Effector memory CD4-positive, alpha-beta T cell (primary cell): ENCODE measurements around the gene LRCH3.
"Not testable (repeated sequence)": the region's sequence is repeated elsewhere in the genome, so short reads cannot be mapped to it uniquely, and the experiment has no call there.

Source experiments
- DNase-seq, 3 donors: peaks; one replicate each; pipeline ENCODE4 v3.0.0-alpha.2; 2020
- H3K27ac ChIP-seq: 2 replicates; pipeline ENCODE4 v1.7.0; 2013; ENCODE audit warnings: mild to moderate bottlenecking, low read length, moderate library complexity; ENCODE audit not compliant: insufficient read depth, poor library complexity, severe bottlenecking
- H3K27me3 ChIP-seq: replicated peaks from 2 replicates; pipeline ENCODE4 v1.7.0; 2013; ENCODE audit warnings: mild to moderate bottlenecking, low read length; ENCODE audit not compliant: insufficient read depth, control insufficient read depth, poor library complexity, severe bottlenecking
- H3K36me3 ChIP-seq: 2 replicates; pipeline ENCODE4 v1.7.0; 2013; ENCODE audit warnings: mild to moderate bottlenecking, low read length, moderate library complexity; ENCODE audit not compliant: control insufficient read depth, insufficient read depth
- H3K4me1 ChIP-seq: 2 replicates; pipeline ENCODE4 v1.7.0; 2013; ENCODE audit warnings: low read length, mild to moderate bottlenecking; ENCODE audit not compliant: control insufficient read depth, insufficient read depth, poor library complexity, severe bottlenecking
- H3K4me3 ChIP-seq: 2 replicates; pipeline ENCODE4 v1.7.0; 2013; ENCODE audit warnings: low read length, low read depth, mild to moderate bottlenecking; ENCODE audit not compliant: insufficient read depth, poor library complexity, severe bottlenecking
- H3K9me3 ChIP-seq: 2 replicates; pipeline ENCODE4 v1.7.0; 2013; ENCODE audit warnings: mild to moderate bottlenecking, low read length, moderate library complexity; ENCODE audit not compliant: control insufficient read depth

LRCH3 gene

DNA sequence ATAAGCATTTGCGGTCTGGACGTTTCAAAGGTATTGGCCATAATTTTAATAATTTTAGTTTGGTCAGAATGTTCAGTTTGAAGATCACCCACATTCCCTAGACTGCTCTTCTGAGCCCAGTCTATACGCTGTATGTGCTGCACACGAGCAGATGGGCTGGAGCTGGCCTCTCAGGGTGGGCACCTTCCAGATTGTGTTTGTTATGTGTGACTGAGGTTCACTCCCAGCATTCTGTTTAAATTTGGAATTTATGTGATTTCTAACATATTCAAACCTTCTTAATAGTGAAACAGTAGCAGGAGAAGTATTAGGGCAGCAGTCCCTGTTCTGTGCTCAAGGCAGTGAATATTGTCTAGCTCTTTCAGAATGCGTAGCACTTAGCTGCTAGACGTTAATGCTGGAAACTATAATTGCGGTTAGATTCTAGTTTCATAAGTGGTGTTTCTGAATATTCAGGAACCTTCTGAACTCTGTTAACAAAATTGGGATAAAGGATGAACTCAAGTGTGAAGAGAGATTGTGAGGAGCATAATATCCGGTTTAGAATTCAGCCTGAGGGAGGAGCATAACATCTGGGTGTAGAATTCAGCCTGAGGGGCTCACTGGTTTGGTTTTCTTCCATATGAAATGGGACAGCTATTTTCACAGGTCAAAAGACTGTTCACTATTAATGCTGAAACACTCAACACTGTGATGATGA, 90.4 kb downstream of the LRCH3 start:
- no peak overlapping the region for H3K27ac ChIP-seq

GRCh38 chr3:197881970-197882338, 90.9 kb downstream of the LRCH3 start:
- H3K27ac ChIP-seq, result no peak overlapping the region
- peaks cover 12% of the 10 kb centered on the region for H3K36me3 ChIP-seq
- H3K9me3 ChIP-seq, result no peaks in the 10 kb centered on the region
- H3K4me1 ChIP-seq, result no peaks in the 10 kb centered on the region
- no peaks in the 10 kb centered on the region for H3K27me3 ChIP-seq
- H3K4me3 ChIP-seq, result no peak overlapping the region
- no peak for DNase-seq

More for the DNA sequence above, 90.4 kb downstream of the LRCH3 start:
- H3K4me3 ChIP-seq, result no peak overlapping the region
- no peaks in the 10 kb centered on the region for H3K27me3 ChIP-seq
- no peak for DNase-seq
- peaks cover 12% of the 10 kb centered on the region for H3K36me3 ChIP-seq
- no peaks in the 10 kb centered on the region for H3K9me3 ChIP-seq
- no peaks in the 10 kb centered on the region for H3K4me1 ChIP-seq

GRCh38 chr3:197882586-197882985, 91.5 kb downstream of the LRCH3 start:
- Histone ChIP-seq H3K36me3 (peaks cover 12% of the 10 kb centered on the region), H3K9me3 (no peaks in the 10 kb centered on the region)

DNA sequence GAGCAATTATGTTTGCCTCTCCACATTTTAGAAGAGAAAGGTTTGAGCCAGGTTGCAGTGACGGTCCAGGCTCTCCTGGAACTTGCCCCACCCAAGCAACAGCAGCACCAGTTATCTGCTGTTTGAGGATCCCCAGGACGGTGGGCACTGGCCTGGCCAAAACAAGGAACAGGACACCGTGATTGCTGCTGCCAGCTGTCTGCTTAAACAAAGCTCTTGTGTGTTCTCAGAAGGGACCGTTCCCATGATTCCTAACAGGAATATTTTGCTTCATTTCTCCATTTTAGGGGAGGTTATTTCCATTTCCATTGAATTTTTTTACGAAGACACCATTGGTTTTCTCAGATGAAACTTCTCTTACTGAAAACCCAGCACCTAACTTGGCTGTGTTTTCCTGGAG, 92.5 kb downstream of the LRCH3 start:
- no peak overlapping the region for H3K27ac ChIP-seq
- no peak overlapping the region for H3K4me3 ChIP-seq
- no peak for DNase-seq
- no peaks in the 10 kb centered on the region for H3K4me1 ChIP-seq
- no peaks in the 10 kb centered on the region for H3K27me3 ChIP-seq
- H3K36me3 ChIP-seq, result peaks cover 12% of the 10 kb centered on the region
- H3K9me3 ChIP-seq, result no peaks in the 10 kb centered on the region

More at GRCh38 chr3:197882586-197882985, 91.5 kb downstream of the LRCH3 start:
- H3K27me3 ChIP-seq, result no peaks in the 10 kb centered on the region
- no peak overlapping the region for H3K4me3 ChIP-seq
- H3K27ac ChIP-seq, result no peak overlapping the region
- H3K4me1 ChIP-seq, result no peaks in the 10 kb centered on the region
- no peak for DNase-seq

GRCh38 chr3:197884330-197884729, 93.3 kb downstream of the LRCH3 start:
- H3K4me1 ChIP-seq, H3K9me3 ChIP-seq, H3K27ac ChIP-seq, H3K4me3 ChIP-seq, DNase-seq, H3K27me3 ChIP-seq: not testable (repeated sequence)
- H3K36me3 ChIP-seq, result peaks cover 12% of the 10 kb centered on the region

DNA sequence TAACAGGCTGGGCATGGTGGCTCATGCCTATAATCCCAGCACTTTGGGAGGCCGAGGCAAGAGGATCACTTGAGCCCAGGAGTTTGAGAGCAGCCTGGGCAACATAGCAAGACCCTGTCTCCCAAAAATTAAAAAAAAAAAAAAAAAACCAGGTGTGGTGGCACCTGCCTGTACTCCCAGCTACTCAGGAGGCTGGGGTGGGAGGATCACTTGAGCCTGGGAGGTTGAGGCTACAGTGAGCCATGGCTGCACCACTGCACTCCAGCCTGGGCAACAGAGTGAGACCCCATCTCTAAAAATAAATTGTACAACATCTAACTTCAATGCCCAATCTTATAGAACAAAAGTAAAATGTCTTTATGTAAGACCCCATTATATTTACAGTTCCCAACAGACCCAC, 95.0 kb downstream of the LRCH3 start:
- not testable (repeated sequence) for H3K27ac ChIP-seq, H3K4me3 ChIP-seq, H3K36me3 ChIP-seq, H3K27me3 ChIP-seq, H3K4me1 ChIP-seq, DNase-seq, H3K9me3 ChIP-seq

- not testable (repeated sequence) for H3K4me1 ChIP-seq, H3K27ac ChIP-seq, H3K36me3 ChIP-seq, H3K9me3 ChIP-seq, DNase-seq, H3K4me3 ChIP-seq, H3K27me3 ChIP-seq
Observed at GRCh38 chr3:197887430-197888053, 96.5 kb downstream of the LRCH3 start.

- no peaks in the 10 kb centered on the region for H3K27me3 ChIP-seq
- no peak overlapping the region for H3K27ac ChIP-seq
- peaks cover 4% of the 10 kb centered on the region for H3K36me3 ChIP-seq
- H3K4me3 ChIP-seq, result no peak overlapping the region
- no peak for DNase-seq
- no peaks in the 10 kb centered on the region for H3K4me1 ChIP-seq
- H3K9me3 ChIP-seq, result no peaks in the 10 kb centered on the region
Observed at GRCh38 chr3:197888511-197888910, 97.5 kb downstream of the LRCH3 start.

GRCh38 chr3:197889204-197889930, 98.3 kb downstream of the LRCH3 start:
- no peak overlapping the region for H3K27ac ChIP-seq
- H3K4me3 ChIP-seq, result no peak overlapping the region
- no peaks in the 10 kb centered on the region for H3K9me3 ChIP-seq
- H3K4me1 ChIP-seq, result no peaks in the 10 kb centered on the region
- H3K27me3 ChIP-seq, result no peaks in the 10 kb centered on the region
- H3K36me3 ChIP-seq, result peaks cover 4% of the 10 kb centered on the region
- no peak for DNase-seq

DNA sequence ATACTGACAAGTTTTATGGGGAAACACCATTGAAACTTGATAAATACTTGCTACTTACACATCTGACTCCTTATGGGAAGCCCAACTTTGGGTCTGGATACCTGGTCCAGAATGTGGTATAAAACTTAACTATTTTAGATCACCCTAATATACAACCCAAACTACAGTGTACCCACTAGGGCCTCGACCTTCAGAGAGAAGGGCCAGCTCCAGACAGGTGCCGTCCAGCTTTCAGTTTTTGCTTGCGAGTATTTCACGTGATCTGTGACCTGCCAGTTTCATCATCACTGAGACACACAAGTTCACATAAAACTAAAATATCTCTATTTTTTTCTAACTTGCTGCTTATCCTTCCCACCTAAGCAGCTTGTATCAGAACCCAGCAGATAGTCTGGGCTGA, 99.6 kb downstream of the LRCH3 start:
- H3K4me3 ChIP-seq, result no peak overlapping the region
- H3K27me3 ChIP-seq, result no peaks in the 10 kb centered on the region
- no peak for DNase-seq
- H3K9me3 ChIP-seq, result no peaks in the 10 kb centered on the region
- H3K36me3 ChIP-seq, result no peaks in the 10 kb centered on the region
- H3K4me1 ChIP-seq, result no peaks in the 10 kb centered on the region
- H3K27ac ChIP-seq, result no peak overlapping the region
